MCF 10A (cell line): ENCODE data around the gene DMXL1. TPM values are rescaled to one million over a fixed set of nuclear protein-coding genes. Genes with fewer than 3 reads are reported as not detected.

Experiments
- BruUV-seq: library from RNA; stranded (reverse); fragments of 400-500 nt; replicated peaks from 2 replicates; lab custom pipeline; 2021; lab: Mats Ljungman, UMichigan
- CTCF ChIA-PET: fragments of 300-600 bp; sonication (Branson Sonifier 250); formaldehyde crosslinking; extraction: SDS; loops from one replicate; lab custom pipeline; 2021; ENCODE audit warnings: antibody characterized with exemption, inconsistent platforms; lab: Yijun Ruan, JAX
- POLR2A ChIA-PET: fragments of 300-600, 350-650 bp; sonication (Branson Sonifier 250); formaldehyde crosslinking; extraction: SDS; loops from one replicate; lab custom pipeline; 2020; ENCODE audit warnings: antibody characterized with exemption, inconsistent platforms; lab: Yijun Ruan, JAX
- DNase-seq: peaks from one replicate; pipeline ENCODE4 v3.0.0-alpha.2; 2018; ENCODE audit not compliant: unreplicated experiment
- H3K27ac Mint-ChIP-seq: one replicate; pipeline ENCODE4 v1.8.0; 2022; ENCODE audit warnings: mild to moderate bottlenecking, low read depth, mixed read lengths; ENCODE audit not compliant: unreplicated experiment
- H3K27me3 Mint-ChIP-seq: one replicate; pipeline ENCODE4 v1.8.0; 2022; ENCODE audit warnings: mixed read lengths; ENCODE audit not compliant: insufficient read depth, unreplicated experiment
- H3K36me3 Mint-ChIP-seq: one replicate; pipeline ENCODE4 v1.8.0; 2022; ENCODE audit warnings: mild to moderate bottlenecking, moderate library complexity, mixed read lengths; ENCODE audit not compliant: insufficient read depth, unreplicated experiment
- H3K4me1 Mint-ChIP-seq: one replicate; pipeline ENCODE4 v1.8.0; 2022; ENCODE audit warnings: mixed read lengths; ENCODE audit not compliant: insufficient read depth, unreplicated experiment
- H3K4me3 Mint-ChIP-seq: one replicate; pipeline ENCODE4 v1.8.0; 2022; ENCODE audit warnings: mild to moderate bottlenecking, moderate library complexity, mixed read lengths; ENCODE audit not compliant: unreplicated experiment
- H3K9me3 Mint-ChIP-seq: one replicate; pipeline ENCODE4 v1.8.0; 2022; ENCODE audit warnings: mixed read lengths; ENCODE audit not compliant: unreplicated experiment
- intact Hi-C: fragments of 100-400 bp; cut with micrococcal nuclease; formaldehyde crosslinking; loops from 2 replicates; pipeline ENCODE4 v1.14.1; 2022
- total RNA-seq: library from RNA; stranded (reverse); gene quantifications from 2 replicates; pipeline ENCODE4 v1.2.3, GENCODE V29; 2022
- TF ChIP-seq, protein P1 (sequence below): fragments of 200-600 bp; IDR thresholded peaks from one replicate; pipeline ENCODE4 v1.8.0; 2022; ENCODE audit warnings: antibody characterized with exemption, mild to moderate bottlenecking; ENCODE audit not compliant: unreplicated experiment

DMXL1 gene
- total RNA-seq, 1 experiment from 2014 or later: 45.1 TPM

DNA sequence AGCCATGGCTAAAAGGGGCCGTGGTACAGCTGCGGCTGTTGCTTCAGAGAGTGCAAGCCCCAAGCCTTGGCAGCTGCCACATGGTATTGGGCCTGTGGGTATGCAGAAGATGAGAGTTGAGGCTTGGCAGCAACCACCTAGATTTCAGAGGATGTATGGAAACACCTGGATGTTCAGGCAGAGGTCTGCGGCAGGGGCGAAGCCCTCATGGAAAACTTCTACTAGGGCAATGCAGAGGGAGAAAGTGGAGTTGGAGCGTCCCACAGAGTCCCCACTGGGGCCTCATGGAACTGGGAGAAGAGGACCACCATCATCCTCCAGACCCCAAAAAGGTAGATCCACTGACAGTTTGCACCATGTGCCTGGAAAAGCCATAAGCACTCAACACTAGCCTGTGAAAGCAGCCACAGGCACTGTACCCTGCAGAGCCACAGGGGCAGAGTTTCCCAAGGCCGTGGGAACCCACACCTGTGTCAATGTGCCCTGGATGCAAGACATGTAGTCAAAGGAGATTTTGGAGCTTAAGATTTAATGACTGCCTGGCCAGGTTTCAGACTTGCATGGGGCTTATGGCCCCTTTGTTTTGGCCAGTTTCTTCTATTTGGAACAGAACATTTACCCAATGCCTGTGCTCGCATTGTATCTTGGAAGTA is 65.9 kb downstream of the DMXL1 start:
- DNase-seq: no peak
- TF ChIP-seq, protein P1, sequence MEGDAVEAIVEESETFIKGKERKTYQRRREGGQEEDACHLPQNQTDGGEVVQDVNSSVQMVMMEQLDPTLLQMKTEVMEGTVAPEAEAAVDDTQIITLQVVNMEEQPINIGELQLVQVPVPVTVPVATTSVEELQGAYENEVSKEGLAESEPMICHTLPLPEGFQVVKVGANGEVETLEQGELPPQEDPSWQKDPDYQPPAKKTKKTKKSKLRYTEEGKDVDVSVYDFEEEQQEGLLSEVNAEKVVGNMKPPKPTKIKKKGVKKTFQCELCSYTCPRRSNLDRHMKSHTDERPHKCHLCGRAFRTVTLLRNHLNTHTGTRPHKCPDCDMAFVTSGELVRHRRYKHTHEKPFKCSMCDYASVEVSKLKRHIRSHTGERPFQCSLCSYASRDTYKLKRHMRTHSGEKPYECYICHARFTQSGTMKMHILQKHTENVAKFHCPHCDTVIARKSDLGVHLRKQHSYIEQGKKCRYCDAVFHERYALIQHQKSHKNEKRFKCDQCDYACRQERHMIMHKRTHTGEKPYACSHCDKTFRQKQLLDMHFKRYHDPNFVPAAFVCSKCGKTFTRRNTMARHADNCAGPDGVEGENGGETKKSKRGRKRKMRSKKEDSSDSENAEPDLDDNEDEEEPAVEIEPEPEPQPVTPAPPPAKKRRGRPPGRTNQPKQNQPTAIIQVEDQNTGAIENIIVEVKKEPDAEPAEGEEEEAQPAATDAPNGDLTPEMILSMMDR: no peak
- no peak overlapping the region for H3K27ac Mint-ChIP-seq
- ChIA-PET CTCF (interaction anchor here (1.0 kb wide), 1 partner anchor 200 kb away, joined by 3 read pairs; no protein-coding TSS in a partner anchor), POLR2A (no interaction called here)
- no peak overlapping the region for H3K4me3 Mint-ChIP-seq
- peaks cover 24% of the 10 kb centered on the region for H3K36me3 Mint-ChIP-seq
- intact Hi-C loops: no loop called here
- no peaks in the 10 kb centered on the region for H3K27me3 Mint-ChIP-seq
- no TSS peak for BruUV-seq
- H3K9me3 Mint-ChIP-seq: peaks cover 35% of the 10 kb centered on the region
- no peaks in the 10 kb centered on the region for H3K4me1 Mint-ChIP-seq

DNA sequence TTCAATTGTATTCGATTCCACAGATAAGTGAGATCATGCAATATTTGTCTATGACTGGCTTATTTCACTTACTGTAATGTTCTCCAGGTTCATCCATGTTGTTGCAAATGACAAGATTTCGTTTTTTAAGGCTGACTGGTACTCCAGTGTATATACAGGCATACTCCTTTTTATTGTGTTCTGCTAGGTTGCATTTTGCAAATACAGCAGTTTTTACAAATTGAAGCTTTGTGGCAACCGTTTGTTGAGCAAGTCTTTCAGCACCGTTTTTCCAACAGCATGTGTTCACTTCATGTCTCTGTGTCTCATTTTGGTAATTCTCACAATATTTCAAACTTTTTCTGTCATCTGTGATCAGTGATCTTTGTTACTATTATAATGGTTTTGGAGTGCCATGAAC is 82.7 kb downstream of the DMXL1 start:
- Mint-ChIP-seq H3K36me3 (peaks cover 48% of the 10 kb centered on the region), H3K9me3 (peaks cover 15% of the 10 kb centered on the region), H3K27me3 (no peaks in the 10 kb centered on the region), H3K4me1 (no peaks in the 10 kb centered on the region), H3K27ac (no peak overlapping the region), H3K4me3 (no peak overlapping the region)
- CTCF ChIA-PET: interaction anchor here (0.8 to 1.9 kb wide), 3 partner anchors 12 to 258 kb away, joined by 3 to 7 read pairs (median 4); no protein-coding TSS in a partner anchor
- TF ChIP-seq, protein P1: no peak
- no peak for DNase-seq
- POLR2A ChIA-PET: no interaction called here
- BruUV-seq: no TSS peak
- intact Hi-C loops: no loop called here

GRCh38 chr5:119158144-119158543 is 87.3 kb downstream of the DMXL1 start:
- CTCF ChIA-PET: interaction anchor here (0.6 to 1.1 kb wide), 2 partner anchors 112 to 170 kb away, joined by 3 to 4 read pairs; no protein-coding TSS in a partner anchor
- no peak overlapping the region for H3K27ac Mint-ChIP-seq
- POLR2A ChIA-PET: interaction anchor here (0.6 to 0.9 kb wide), 2 partner anchors 17 to 199 kb away, joined by 3 read pairs; no protein-coding TSS in a partner anchor
- TF ChIP-seq, protein P1: no peak
- no TSS peak for BruUV-seq
- no peak overlapping the region for H3K4me3 Mint-ChIP-seq
- H3K4me1 Mint-ChIP-seq: no peaks in the 10 kb centered on the region
- intact Hi-C loops: no loop called here
- peaks cover 16% of the 10 kb centered on the region for H3K9me3 Mint-ChIP-seq
- no peaks in the 10 kb centered on the region for H3K27me3 Mint-ChIP-seq
- no peak for DNase-seq
- peaks cover 40% of the 10 kb centered on the region for H3K36me3 Mint-ChIP-seq

DNA sequence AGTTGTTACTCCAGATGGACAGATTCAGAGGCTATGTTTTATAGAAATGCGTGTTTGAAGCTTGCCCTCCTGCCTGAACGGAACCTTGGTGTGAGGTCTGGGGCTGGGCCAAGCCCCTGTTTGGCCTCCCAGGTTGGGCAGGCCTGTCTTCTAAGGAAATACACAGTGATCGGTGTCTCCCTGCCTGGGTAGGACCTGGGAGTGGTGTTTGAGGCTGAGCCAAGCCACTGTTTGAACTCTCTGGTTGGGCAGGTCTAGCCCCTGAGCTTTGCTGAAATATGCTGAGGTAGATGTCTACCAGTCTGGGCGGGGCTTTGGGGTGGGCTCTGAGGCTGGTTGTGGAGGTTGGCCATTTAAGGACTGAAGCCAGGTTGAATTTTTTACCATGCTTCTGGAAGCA is 90.5 kb downstream of the DMXL1 start:
- Mint-ChIP-seq H3K4me3 (no peak overlapping the region), H3K36me3 (peaks cover 47% of the 10 kb centered on the region), H3K9me3 (peaks cover 16% of the 10 kb centered on the region), H3K27ac (no peak overlapping the region), H3K27me3 (no peaks in the 10 kb centered on the region), H3K4me1 (no peaks in the 10 kb centered on the region)
- DNase-seq: no peak
- TF ChIP-seq, protein P1: no peak
- intact Hi-C loops: no loop called here
- ChIA-PET CTCF (interaction anchor here (0.5 to 0.7 kb wide), 2 partner anchors 125 to 337 kb away, joined by 3 to 4 read pairs; no protein-coding TSS in a partner anchor), POLR2A (no interaction called here)
- no TSS peak for BruUV-seq
